HEK293 (cell line): ENCODE measurements around the gene WTAP.

Experiments
- CTCF ChIA-PET: fragments of 350-600 bp; formaldehyde crosslinking; extraction: SDS; loops from one replicate; lab custom pipeline; 2021; ENCODE audit warnings: antibody characterized with exemption; lab: Yijun Ruan, JAX
- POLR2A ChIA-PET: fragments of 300-600 bp; formaldehyde crosslinking; extraction: SDS; loops from one replicate; lab custom pipeline; 2020; ENCODE audit warnings: antibody characterized with exemption, inconsistent platforms; lab: Yijun Ruan, JAX
- H3K27ac ChIP-seq: fragments of 200-500 bp; sonication (Bioruptor generic); 2 replicates; pipeline ENCODE4 v1.5.1; 2014; ENCODE audit warnings: low read depth, low read length, control low read depth, inconsistent platforms; ENCODE audit errors: extremely low read depth
- H3K36me3 ChIP-seq, 2 experiments: fragments of 200-500 bp in 1 of 2; sonication (Bioruptor generic) in 1 of 2; 1 replicate in 1 of 2; 2 replicates in 1 of 2; pipeline ENCODE4 v1.5.1; 2014 to 2017; ENCODE audit warnings: inconsistent platforms in 2 of 2, low read length in 2 of 2; ENCODE audit not compliant: control insufficient read depth in 2 of 2, insufficient read depth in 1 of 2
- H3K4me1 ChIP-seq: fragments of 200-500 bp; sonication (Bioruptor generic); 2 replicates; pipeline ENCODE4 v1.5.1; 2014; ENCODE audit warnings: mild to moderate bottlenecking, low read length, inconsistent platforms; ENCODE audit not compliant: control insufficient read depth, insufficient read depth
- H3K4me3 ChIP-seq: 2 replicates; pipeline ENCODE4 v1.5.1; 2011; ENCODE audit warnings: low read depth, mild to moderate bottlenecking, control low read depth, low read length, moderate library complexity
- H3K9me3 ChIP-seq: fragments of 200-500 bp; sonication (Bioruptor generic); 2 replicates; pipeline ENCODE4 v1.5.1; 2014; ENCODE audit warnings: low read depth, low read length, inconsistent platforms; ENCODE audit not compliant: control insufficient read depth, insufficient read depth
- BCL11A ChIP-seq: fragments of 450-650 bp; formaldehyde crosslinking; IDR thresholded peaks from 2 replicates; pipeline ENCODE4 v1.5.1; 2016; ENCODE audit warnings: low read depth, missing biosample characterization, missing genetic modification characterization
- GLIS2 ChIP-seq: fragments of 450-650 bp; formaldehyde crosslinking; IDR thresholded peaks from 2 replicates; pipeline ENCODE4 v1.5.1; 2016; ENCODE audit warnings: missing biosample characterization, missing genetic modification characterization
- PRDM1 ChIP-seq: fragments of 450-650 bp; formaldehyde crosslinking; IDR thresholded peaks from 2 replicates; pipeline ENCODE4; 2016; ENCODE audit warnings: missing biosample characterization, missing genetic modification characterization
- SCRT2 ChIP-seq: fragments of 450-650 bp; formaldehyde crosslinking; IDR thresholded peaks from 2 replicates; pipeline ENCODE4 v1.5.1; 2016; ENCODE audit warnings: missing biosample characterization, missing genetic modification characterization
- SP3 ChIP-seq: fragments of 450-650 bp; formaldehyde crosslinking; IDR thresholded peaks from 2 replicates; pipeline ENCODE4 v1.5.1; 2016; ENCODE audit warnings: missing biosample characterization, missing genetic modification characterization
- YY1 ChIP-seq: fragments of 450-650 bp; formaldehyde crosslinking; IDR thresholded peaks from 2 replicates; pipeline ENCODE4 v1.5.1; 2018; ENCODE audit warnings: missing biosample characterization, missing genetic modification characterization
- ZNF335 ChIP-seq: fragments of 450-650 bp; formaldehyde crosslinking; conservative IDR thresholded peaks from 2 replicates; pipeline ENCODE4 v1.5.1; 2016; ENCODE audit warnings: missing biosample characterization, missing genetic modification characterization
- ZNF341 ChIP-seq: fragments of 450-650 bp; formaldehyde crosslinking; IDR thresholded peaks from 2 replicates; pipeline ENCODE4; 2016; ENCODE audit warnings: low read depth, missing biosample characterization, missing genetic modification characterization
- ZNF394 ChIP-seq: fragments of 450-650 bp; formaldehyde crosslinking; IDR thresholded peaks from 2 replicates; pipeline ENCODE4 v1.5.1; 2016; ENCODE audit warnings: missing biosample characterization, missing genetic modification characterization, mild to moderate bottlenecking, moderate library complexity, borderline replicate concordance
- ZNF423 ChIP-seq: fragments of 450-650 bp; formaldehyde crosslinking; IDR thresholded peaks from 2 replicates; pipeline ENCODE4 v1.5.1; 2016; ENCODE audit warnings: missing biosample characterization, missing genetic modification characterization
- ZNF660 ChIP-seq: fragments of 450-650 bp; IDR thresholded peaks from 2 replicates; pipeline ENCODE4 v1.5.1; 2018; ENCODE audit warnings: missing biosample characterization, mild to moderate bottlenecking, missing genetic modification characterization
- ZNF707 ChIP-seq: fragments of 450-650 bp; formaldehyde crosslinking; IDR thresholded peaks from 2 replicates; pipeline ENCODE4 v1.5.1; 2016; ENCODE audit warnings: missing biosample characterization, missing genetic modification characterization
- ZNF777 ChIP-seq: fragments of 450-650 bp; formaldehyde crosslinking; IDR thresholded peaks from 2 replicates; pipeline ENCODE4 v1.5.1; 2017; ENCODE audit warnings: missing biosample characterization, missing genetic modification characterization, borderline replicate concordance
- ZXDB ChIP-seq: fragments of 450-650 bp; formaldehyde crosslinking; IDR thresholded peaks from 2 replicates; pipeline ENCODE4 v1.5.1; 2016; ENCODE audit warnings: missing biosample characterization, missing genetic modification characterization
- TF ChIP-seq, protein P1 (sequence below): sonication (generic); formaldehyde crosslinking; IDR thresholded peaks from 2 replicates; pipeline ENCODE4 v1.8.1; 2022; ENCODE audit warnings: mild to moderate bottlenecking, moderate library complexity, missing genetic modification reagents
- TF ChIP-seq, protein P2 (sequence below): fragments of 450-650 bp; formaldehyde crosslinking; conservative IDR thresholded peaks from 2 replicates; pipeline ENCODE4 v1.5.1; 2016; ENCODE audit warnings: low read depth, missing biosample characterization, missing genetic modification characterization
- TF ChIP-seq, protein P3 (sequence below): fragments of 450-650 bp; formaldehyde crosslinking; conservative IDR thresholded peaks from 2 replicates; pipeline ENCODE4 v1.5.1; 2016; ENCODE audit warnings: low read depth, missing biosample characterization, missing genetic modification characterization
- TF ChIP-seq, protein P4 (sequence below): fragments of 450-650 bp; formaldehyde crosslinking; optimal IDR thresholded peaks from 2 replicates; pipeline ENCODE3; 2016; ENCODE audit warnings: missing biosample characterization, mild to moderate bottlenecking, missing genetic modification characterization

WTAP gene

GRCh38 chr6:159761129-159761872 lies 34.0 kb downstream of the WTAP start:
- H3K27ac ChIP-seq, result peak overlapping the region; percentile 90
- peaks cover 16 to 60% of the 10 kb centered on the region in 2 experiments for H3K36me3 ChIP-seq
- H3K9me3 ChIP-seq, result no peaks in the 10 kb centered on the region
- TF ChIP-seq ZNF423 (tag by site-specific recombination) (no peak), ZNF777 (tag by site-specific recombination) (0 out of 2 replicates have a peak, but pooled peaks have one; percentile 21), YY1 (tag by site-specific recombination) (no peak), ZNF660 (tag by site-specific recombination) (peak; percentile 8; the same call in 1 of the 2 replicates), GLIS2 (peak; percentile 12; the same call in 1 of the 2 replicates), ZXDB (tag by site-specific recombination) (no peak), ZNF707 (no peak), BCL11A (tag by site-specific recombination) (no peak), PRDM1 (tag by site-specific recombination) (0 out of 2 replicates have a peak, but pooled peaks have one; percentile 4), SCRT2 (tag by site-specific recombination) (peak; percentile 74), ZNF341 (no peak), ZNF394 (no peak), ZNF335 (tag by site-specific recombination) (peak; percentile 97), SP3 (tag by site-specific recombination) (no peak)
- TF ChIP-seq, protein P1, sequence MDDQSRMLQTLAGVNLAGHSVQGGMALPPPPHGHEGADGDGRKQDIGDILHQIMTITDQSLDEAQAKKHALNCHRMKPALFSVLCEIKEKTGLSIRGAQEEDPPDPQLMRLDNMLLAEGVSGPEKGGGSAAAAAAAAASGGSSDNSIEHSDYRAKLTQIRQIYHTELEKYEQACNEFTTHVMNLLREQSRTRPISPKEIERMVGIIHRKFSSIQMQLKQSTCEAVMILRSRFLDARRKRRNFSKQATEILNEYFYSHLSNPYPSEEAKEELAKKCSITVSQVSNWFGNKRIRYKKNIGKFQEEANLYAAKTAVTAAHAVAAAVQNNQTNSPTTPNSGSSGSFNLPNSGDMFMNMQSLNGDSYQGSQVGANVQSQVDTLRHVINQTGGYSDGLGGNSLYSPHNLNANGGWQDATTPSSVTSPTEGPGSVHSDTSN (CRISPR knock-in tag), result no peak; the same call in 1 of the 2 replicates
- TF ChIP-seq, protein P2, sequence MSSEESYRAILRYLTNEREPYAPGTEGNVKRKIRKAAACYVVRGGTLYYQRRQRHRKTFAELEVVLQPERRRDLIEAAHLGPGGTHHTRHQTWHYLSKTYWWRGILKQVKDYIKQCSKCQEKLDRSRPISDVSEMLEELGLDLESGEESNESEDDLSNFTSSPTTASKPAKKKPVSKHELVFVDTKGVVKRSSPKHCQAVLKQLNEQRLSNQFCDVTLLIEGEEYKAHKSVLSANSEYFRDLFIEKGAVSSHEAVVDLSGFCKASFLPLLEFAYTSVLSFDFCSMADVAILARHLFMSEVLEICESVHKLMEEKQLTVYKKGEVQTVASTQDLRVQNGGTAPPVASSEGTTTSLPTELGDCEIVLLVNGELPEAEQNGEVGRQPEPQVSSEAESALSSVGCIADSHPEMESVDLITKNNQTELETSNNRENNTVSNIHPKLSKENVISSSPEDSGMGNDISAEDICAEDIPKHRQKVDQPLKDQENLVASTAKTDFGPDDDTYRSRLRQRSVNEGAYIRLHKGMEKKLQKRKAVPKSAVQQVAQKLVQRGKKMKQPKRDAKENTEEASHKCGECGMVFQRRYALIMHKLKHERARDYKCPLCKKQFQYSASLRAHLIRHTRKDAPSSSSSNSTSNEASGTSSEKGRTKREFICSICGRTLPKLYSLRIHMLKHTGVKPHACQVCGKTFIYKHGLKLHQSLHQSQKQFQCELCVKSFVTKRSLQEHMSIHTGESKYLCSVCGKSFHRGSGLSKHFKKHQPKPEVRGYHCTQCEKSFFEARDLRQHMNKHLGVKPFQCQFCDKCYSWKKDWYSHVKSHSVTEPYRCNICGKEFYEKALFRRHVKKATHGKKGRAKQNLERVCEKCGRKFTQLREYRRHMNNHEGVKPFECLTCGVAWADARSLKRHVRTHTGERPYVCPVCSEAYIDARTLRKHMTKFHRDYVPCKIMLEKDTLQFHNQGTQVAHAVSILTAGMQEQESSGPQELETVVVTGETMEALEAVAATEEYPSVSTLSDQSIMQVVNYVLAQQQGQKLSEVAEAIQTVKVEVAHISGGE (tag by site-specific recombination), result peak; percentile 75
- TF ChIP-seq, protein P3, sequence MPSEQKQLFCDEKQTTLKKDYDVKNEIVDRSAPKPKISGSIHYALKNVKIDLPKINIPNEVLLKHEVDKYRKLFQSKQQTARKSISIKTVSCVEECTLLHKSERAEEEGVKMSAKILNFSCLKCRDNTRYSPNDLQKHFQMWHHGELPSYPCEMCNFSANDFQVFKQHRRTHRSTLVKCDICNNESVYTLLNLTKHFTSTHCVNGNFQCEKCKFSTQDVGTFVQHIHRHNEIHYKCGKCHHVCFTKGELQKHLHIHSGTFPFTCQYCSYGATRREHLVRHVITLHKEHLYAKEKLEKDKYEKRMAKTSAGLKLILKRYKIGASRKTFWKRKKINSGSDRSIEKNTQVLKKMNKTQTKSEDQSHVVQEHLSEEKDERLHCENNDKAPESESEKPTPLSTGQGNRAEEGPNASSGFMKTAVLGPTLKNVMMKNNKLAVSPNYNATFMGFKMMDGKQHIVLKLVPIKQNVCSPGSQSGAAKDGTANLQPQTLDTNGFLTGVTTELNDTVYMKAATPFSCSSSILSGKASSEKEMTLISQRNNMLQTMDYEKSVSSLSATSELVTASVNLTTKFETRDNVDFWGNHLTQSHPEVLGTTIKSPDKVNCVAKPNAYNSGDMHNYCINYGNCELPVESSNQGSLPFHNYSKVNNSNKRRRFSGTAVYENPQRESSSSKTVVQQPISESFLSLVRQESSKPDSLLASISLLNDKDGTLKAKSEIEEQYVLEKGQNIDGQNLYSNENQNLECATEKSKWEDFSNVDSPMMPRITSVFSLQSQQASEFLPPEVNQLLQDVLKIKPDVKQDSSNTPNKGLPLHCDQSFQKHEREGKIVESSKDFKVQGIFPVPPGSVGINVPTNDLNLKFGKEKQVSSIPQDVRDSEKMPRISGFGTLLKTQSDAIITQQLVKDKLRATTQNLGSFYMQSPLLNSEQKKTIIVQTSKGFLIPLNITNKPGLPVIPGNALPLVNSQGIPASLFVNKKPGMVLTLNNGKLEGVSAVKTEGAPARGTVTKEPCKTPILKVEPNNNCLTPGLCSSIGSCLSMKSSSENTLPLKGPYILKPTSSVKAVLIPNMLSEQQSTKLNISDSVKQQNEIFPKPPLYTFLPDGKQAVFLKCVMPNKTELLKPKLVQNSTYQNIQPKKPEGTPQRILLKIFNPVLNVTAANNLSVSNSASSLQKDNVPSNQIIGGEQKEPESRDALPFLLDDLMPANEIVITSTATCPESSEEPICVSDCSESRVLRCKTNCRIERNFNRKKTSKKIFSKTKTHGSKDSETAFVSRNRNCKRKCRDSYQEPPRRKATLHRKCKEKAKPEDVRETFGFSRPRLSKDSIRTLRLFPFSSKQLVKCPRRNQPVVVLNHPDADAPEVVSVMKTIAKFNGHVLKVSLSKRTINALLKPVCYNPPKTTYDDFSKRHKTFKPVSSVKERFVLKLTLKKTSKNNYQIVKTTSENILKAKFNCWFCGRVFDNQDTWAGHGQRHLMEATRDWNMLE (tag by site-specific recombination), result 0 out of 2 replicates have a peak, but pooled peaks have one; percentile 17
- TF ChIP-seq, protein P4, sequence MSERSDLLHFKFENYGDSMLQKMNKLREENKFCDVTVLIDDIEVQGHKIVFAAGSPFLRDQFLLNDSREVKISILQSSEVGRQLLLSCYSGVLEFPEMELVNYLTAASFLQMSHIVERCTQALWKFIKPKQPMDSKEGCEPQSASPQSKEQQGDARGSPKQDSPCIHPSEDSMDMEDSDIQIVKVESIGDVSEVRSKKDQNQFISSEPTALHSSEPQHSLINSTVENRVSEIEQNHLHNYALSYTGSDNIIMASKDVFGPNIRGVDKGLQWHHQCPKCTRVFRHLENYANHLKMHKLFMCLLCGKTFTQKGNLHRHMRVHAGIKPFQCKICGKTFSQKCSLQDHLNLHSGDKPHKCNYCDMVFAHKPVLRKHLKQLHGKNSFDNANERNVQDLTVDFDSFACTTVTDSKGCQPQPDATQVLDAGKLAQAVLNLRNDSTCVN (tag by site-specific recombination), result peak; percentile 51
- no peaks in the 10 kb centered on the region for H3K4me1 ChIP-seq
- CTCF ChIA-PET, result interaction anchor here (1.0 to 1.9 kb wide), 2 partner anchors 70 to 73 kb away, joined by 4 to 5 read pairs; no protein-coding TSS in a partner anchor
- peak overlapping the region; percentile 64 for H3K4me3 ChIP-seq
- POLR2A ChIA-PET, result interaction anchor here (1.0 to 6.3 kb wide), 13 partner anchors 9 to 69 kb away, joined by 3 to 88 read pairs (median 5); partner anchors contain the start of genes MRPL18, TCP1 and WTAP
